Fibroblast of lung (primary cell): ENCODE data around the gene WBP2.

Experiments used
- EZH2 ChIP-seq: IDR thresholded peaks from 2 replicates; pipeline ENCODE4 v1.5.1; 2012; ENCODE audit warnings: low read length, control low read depth, mild to moderate bottlenecking; ENCODE audit errors: missing control alignments
- TF ChIP-seq, protein P1 (sequence below), 2 donors: IDR thresholded peaks in 1 of 2; conservative IDR thresholded peaks in 1 of 2; 1 replicate in 1 of 2; 2 replicates in 1 of 2; pipeline ENCODE4 v1.5.1; 2011 to 2012; ENCODE audit warnings: low read length in 2 of 2, control low read depth in 1 of 2, inconsistent platforms in 1 of 2, low read depth in 1 of 2, mild to moderate bottlenecking in 1 of 2

DNA sequence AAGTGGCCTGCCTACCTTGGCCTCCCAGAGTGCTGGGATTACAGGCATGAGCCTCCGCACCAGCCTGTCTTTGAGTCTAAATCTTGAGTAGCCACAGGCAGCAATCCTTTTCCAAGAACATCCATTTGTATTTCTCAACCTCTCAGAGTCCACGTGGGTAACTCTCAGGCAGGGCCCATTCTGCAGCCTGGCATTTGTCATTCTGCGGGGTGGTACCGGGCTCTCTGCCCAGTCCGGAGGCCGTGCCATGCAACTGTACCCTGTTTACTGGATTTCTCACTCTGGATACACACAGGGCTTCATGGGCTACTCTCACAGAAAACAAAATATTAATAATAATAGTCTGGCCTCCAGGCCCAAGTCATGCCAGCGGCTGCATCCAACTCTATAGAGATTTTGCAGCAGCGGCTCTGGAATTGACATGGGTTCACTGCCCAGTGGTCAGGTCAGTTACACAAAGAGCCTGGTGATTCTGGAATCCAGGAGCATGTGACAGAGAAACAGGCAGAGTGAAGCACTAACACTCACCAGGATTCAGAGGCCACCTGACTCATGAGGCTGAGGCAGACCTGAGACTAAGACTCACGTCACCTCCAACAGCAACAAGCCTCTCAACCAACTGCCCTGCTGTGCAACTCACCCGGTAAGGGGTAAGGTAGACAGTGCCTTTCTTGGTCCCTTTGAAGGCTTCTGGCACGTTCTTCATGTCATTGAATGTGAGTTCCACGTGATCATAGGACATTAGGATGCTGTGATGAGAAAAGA lies 4.0 kb downstream of the WBP2 start:
- TF ChIP-seq, protein P1, sequence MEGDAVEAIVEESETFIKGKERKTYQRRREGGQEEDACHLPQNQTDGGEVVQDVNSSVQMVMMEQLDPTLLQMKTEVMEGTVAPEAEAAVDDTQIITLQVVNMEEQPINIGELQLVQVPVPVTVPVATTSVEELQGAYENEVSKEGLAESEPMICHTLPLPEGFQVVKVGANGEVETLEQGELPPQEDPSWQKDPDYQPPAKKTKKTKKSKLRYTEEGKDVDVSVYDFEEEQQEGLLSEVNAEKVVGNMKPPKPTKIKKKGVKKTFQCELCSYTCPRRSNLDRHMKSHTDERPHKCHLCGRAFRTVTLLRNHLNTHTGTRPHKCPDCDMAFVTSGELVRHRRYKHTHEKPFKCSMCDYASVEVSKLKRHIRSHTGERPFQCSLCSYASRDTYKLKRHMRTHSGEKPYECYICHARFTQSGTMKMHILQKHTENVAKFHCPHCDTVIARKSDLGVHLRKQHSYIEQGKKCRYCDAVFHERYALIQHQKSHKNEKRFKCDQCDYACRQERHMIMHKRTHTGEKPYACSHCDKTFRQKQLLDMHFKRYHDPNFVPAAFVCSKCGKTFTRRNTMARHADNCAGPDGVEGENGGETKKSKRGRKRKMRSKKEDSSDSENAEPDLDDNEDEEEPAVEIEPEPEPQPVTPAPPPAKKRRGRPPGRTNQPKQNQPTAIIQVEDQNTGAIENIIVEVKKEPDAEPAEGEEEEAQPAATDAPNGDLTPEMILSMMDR (conservative IDR thresholded peaks at IDR 0.05 in 1 of 2, IDR thresholded peaks at IDR 0.05 in 1 of 2; ENCODE audit: low read depth in 1 of 2, low read length in 2 of 2) = no peak
- no peak for TF ChIP-seq EZH2
